GM18517 (cell line): Measurements from ENCODE around the gene ZNF316.

ENCODE experiments used
- ATAC-seq: cut with Tn5 transposase; IDR thresholded peaks from one replicate; pipeline ENCODE4 v1.9.1; 2021; ENCODE audit warnings: mild to moderate bottlenecking, moderate library complexity; ENCODE audit not compliant: unreplicated experiment

ZNF316 gene

GRCh38 chr7:6636741-6637543, at the start of gene ZNF316:
Gene ZNF316, plus strand, starts transcription at chr7:6637318. Its CDS starts 5,092 bp downstream, at chr7:6642410.
- peak; percentile 42 for ATAC-seq

- no peak for ATAC-seq
Measured at GRCh38 chr7:6588566-6588965, 48.6 kb upstream of the ZNF316 start.

GRCh38 chr7:6589151-6589828, 47.8 kb upstream of the ZNF316 start:
- ATAC-seq = no peak

GRCh38 chr7:6589829-6590644, 47.1 kb upstream of the ZNF316 start, which contains the start of gene INTS15:
Gene INTS15, plus strand, starts transcription at chr7:6590021. Its CDS starts 263 bp downstream, at chr7:6590284.
- peak; percentile 83 for ATAC-seq

GRCh38 chr7:6590645-6591110, 46.4 kb upstream of the ZNF316 start:
- peak; percentile 27 for ATAC-seq

- no peak for ATAC-seq
Measured at GRCh38 chr7:6600093-6600492, 37.0 kb upstream of the ZNF316 start.

GRCh38 chr7:6604458-6604857, 32.7 kb upstream of the ZNF316 start:
- ATAC-seq = no peak

- ATAC-seq = no peak
Measured at GRCh38 chr7:6606866-6607583, 30.1 kb upstream of the ZNF316 start.

GRCh38 chr7:6607651-6608051, 29.5 kb upstream of the ZNF316 start:
- no peak for ATAC-seq

- ATAC-seq = no peak
Measured at GRCh38 chr7:6608081-6608480, 29.0 kb upstream of the ZNF316 start.

GRCh38 chr7:6608794-6609193, 28.3 kb upstream of the ZNF316 start:
- ATAC-seq = no peak

- no peak for ATAC-seq
Measured at GRCh38 chr7:6612819-6613218, 24.3 kb upstream of the ZNF316 start.

GRCh38 chr7:6613706-6614105, 23.4 kb upstream of the ZNF316 start:
- ATAC-seq = no peak

GRCh38 chr7:6614953-6615722, 22.0 kb upstream of the ZNF316 start, which contains the start of gene ZNF853:
Gene ZNF853, plus strand, starts transcription at chr7:6615610. Its CDS starts 565 bp downstream, at chr7:6616175.
- ATAC-seq = no peak

GRCh38 chr7:6615723-6616555, 21.2 kb upstream of the ZNF316 start:
- no peak for ATAC-seq

GRCh38 chr7:6616854-6617643, 20.1 kb upstream of the ZNF316 start:
- ATAC-seq = no peak

GRCh38 chr7:6618621-6619020, 18.5 kb upstream of the ZNF316 start:
- no peak for ATAC-seq

- ATAC-seq = no peak
Measured at GRCh38 chr7:6619961-6620360, 17.2 kb upstream of the ZNF316 start.
